ENCODE measurements around the gene CDH2.

DNA sequence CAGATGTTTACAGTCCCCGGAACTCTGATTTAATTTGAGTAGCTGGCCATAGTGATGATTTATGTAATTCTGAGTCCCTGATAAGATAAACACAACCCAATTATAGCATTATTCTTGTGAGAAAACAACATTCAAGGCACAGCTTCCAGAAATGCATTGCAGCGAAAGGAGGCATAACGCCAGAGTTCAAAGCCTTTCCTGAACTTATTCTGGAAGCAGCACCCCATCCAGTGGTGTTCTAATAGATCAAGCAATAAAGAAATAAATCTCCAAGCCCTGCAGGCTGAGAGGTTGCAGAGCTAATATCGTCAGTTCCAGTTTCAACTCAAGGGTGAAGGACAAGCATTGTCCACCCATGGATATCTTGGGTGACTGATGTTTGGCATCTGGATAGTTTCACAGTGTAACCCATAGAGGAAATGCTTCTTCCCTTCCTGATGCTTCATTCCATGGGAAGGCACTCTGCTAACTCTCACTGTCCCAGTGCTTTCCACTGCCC, 18.8 kb downstream of the CDH2 start:
- TF ChIP-seq CTCF (IDR thresholded peaks at IDR 0.05; ENCODE audit: poor library complexity) (peak; percentile 20), EZH2 (IDR thresholded peaks at IDR 0.05; ENCODE audit: borderline replicate concordance) (no peak), EZH2phosphoT487 (IDR thresholded peaks at IDR 0.05; ENCODE audit: low read depth, severe bottlenecking, unreplicated experiment) (no peak)
